Activated T-helper 17 cell treated with anti-CD3 and anti-CD28 coated beads, Interleukin-2, amount 50 U/mL, for 72 hours (primary cell): Measurements from ENCODE around the gene PLXNC1. TPM values are rescaled to one million over a fixed set of nuclear protein-coding genes. Genes with fewer than 3 reads are reported as not detected.

ENCODE experiments used
- ATAC-seq: fragments of 150-1000 bp; cut with Tn5 transposase; replicated peaks from 2 replicates; pipeline ENCODE4 v1.10.0; 2021; ENCODE audit warnings: mild to moderate bottlenecking, moderate library complexity
- H3K27ac Mint-ChIP-seq: one replicate; pipeline ENCODE4 v1.8.0; 2022; ENCODE audit warnings: mixed read lengths
- H3K27me3 Mint-ChIP-seq: one replicate; pipeline ENCODE4 v1.8.0; 2022; ENCODE audit warnings: mixed read lengths
- H3K36me3 Mint-ChIP-seq: one replicate; pipeline ENCODE4 v1.8.0; 2022; ENCODE audit warnings: low read depth, mild to moderate bottlenecking, mixed read lengths
- H3K4me1 Mint-ChIP-seq: one replicate; pipeline ENCODE4 v1.8.0; 2022; ENCODE audit warnings: mixed read lengths
- H3K4me3 Mint-ChIP-seq: one replicate; pipeline ENCODE4 v1.8.0; 2022; ENCODE audit warnings: mild to moderate bottlenecking, mixed read lengths
- H3K9me3 Mint-ChIP-seq: one replicate; pipeline ENCODE4 v1.8.0; 2022; ENCODE audit warnings: mixed read lengths
- total RNA-seq, 2 donors: library from RNA; stranded (reverse); gene quantifications; one replicate each; pipeline ENCODE4 v1.2.3, GENCODE V29; 2022

The PLXNC1 gene
- total RNA-seq, 2 donors from 2014 or later: 4.9 to 7.5 TPM

DNA sequence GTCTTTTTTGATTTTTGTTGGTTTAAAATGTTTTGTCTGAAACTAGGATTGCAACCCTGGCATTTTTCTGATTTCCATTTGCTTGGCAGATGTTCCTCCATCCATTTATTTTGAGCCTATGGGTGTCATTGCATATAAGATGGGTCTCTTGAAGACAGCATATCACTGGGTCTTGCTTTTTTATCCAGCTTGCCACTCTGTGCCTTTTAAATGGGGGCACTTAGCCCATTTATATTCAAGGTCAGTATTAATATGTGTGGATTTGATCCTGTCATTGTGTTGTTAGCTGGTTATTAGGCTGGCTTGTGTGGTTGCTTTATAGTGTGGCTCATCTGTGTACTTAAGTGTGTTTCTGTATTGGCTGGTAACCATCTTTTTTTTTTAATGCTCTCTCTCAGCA is 171.7 kb downstream of the PLXNC1 start:
- no peak overlapping the region for H3K27ac Mint-ChIP-seq
- H3K9me3 Mint-ChIP-seq: peaks cover 27% of the 10 kb centered on the region
- H3K4me3 Mint-ChIP-seq: no peak overlapping the region
- no peak for ATAC-seq
- no peaks in the 10 kb centered on the region for H3K4me1 Mint-ChIP-seq
- H3K36me3 Mint-ChIP-seq: peaks cover 53% of the 10 kb centered on the region
- H3K27me3 Mint-ChIP-seq: no peaks in the 10 kb centered on the region

DNA sequence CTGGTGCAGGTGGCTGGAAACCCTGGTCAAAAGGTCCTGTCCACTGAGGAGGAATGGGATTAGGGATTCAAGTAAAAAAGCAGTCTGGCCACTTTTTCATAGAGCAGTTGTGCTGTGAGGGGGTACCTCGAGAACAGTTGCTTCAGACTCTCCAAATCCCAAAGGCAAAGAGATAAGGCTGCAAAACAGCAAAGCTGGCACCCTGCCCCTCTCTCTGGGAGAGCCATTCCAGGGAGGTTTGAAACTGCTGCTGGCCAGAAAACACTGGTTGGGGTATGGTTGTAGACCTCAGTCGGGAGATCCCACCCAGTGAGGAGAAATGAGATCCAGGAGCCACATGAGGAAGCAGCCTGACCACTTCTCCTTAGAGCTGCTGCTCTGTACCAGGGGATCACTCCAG is 174.0 kb downstream of the PLXNC1 start:
- H3K27me3 Mint-ChIP-seq: no peaks in the 10 kb centered on the region
- H3K4me3 Mint-ChIP-seq: no peak overlapping the region
- H3K4me1 Mint-ChIP-seq: peaks cover 11% of the 10 kb centered on the region
- ATAC-seq: no peak
- H3K27ac Mint-ChIP-seq: no peak overlapping the region
- peaks cover 74% of the 10 kb centered on the region for H3K36me3 Mint-ChIP-seq
- H3K9me3 Mint-ChIP-seq: peaks cover 25% of the 10 kb centered on the region

DNA sequence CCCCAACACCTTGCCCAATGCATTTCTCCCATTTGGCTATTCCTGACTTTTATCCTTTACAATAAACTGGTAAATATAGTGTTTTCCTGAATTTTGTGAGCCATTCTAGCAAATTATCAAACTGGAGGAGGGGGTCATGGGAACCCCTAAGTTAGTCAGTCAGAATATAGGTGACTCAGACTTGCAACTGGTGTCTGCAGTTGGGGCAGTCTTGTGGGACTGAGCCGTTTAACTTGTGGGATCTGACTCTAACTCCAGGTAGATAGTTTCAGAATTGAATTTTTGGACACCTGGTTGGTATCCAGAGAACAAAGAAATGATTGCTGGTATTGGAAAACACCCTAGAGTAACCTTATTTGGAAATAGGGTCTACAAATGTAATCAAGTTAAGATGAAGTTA is 177.9 kb downstream of the PLXNC1 start:
- Mint-ChIP-seq H3K27ac (peak overlapping the region; percentile 74), H3K4me1 (peaks cover 21% of the 10 kb centered on the region), H3K4me3 (peak overlapping the region; percentile 20)

DNA sequence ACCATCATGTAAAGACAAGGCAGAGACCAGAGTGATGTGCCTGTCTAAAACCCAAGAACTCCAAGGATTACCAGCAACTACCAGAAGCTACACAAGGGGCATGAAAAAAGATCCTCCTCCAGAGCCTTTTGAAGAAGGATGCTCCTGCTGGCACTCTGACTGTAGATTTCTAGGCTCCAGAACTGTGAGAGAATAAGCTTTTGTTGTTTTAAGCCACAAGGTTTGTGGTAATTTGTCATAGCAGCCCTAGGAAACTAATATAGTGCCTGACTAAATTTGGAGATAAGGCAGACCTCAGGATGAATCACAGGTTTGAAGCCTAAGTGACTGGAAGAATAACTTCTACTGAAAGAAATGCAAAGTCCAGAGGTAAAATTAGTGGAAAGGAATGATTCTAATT is 178.3 kb downstream of the PLXNC1 start:
- Mint-ChIP-seq H3K36me3 (peaks cover 93% of the 10 kb centered on the region), H3K27ac (peak overlapping the region; percentile 74), H3K27me3 (no peaks in the 10 kb centered on the region), H3K4me1 (peaks cover 21% of the 10 kb centered on the region), H3K9me3 (no peaks in the 10 kb centered on the region), H3K4me3 (peak overlapping the region; percentile 20)
- ATAC-seq: peak; percentile 97

More for the DNA sequence above, 177.9 kb downstream of the PLXNC1 start:
- Mint-ChIP-seq H3K27me3 (no peaks in the 10 kb centered on the region), H3K9me3 (peaks cover 4% of the 10 kb centered on the region), H3K36me3 (peaks cover 93% of the 10 kb centered on the region)
- ATAC-seq: peak; percentile 53

DNA sequence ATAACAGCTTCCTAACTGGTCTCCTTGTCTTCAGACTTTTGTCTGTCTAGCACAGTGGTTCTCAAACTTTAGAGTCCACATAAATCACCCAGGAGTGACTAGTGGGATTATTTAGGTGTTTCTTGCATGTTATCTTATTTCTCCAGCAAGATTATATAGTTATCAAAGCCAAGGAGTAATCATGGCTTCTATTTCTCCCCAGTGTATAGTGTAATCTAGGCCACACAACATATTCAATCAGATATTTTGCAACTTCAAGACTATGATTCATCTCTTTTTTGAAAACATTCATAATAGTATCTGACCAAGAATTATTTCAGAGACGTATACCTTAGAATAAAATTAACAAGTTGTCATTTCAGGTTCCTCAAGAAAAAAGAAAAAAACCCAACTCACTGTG is 179.4 kb downstream of the PLXNC1 start:
- no peaks in the 10 kb centered on the region for H3K9me3 Mint-ChIP-seq
- H3K4me1 Mint-ChIP-seq: peaks cover 21% of the 10 kb centered on the region
- H3K4me3 Mint-ChIP-seq: peak overlapping the region; percentile 12
- peaks cover 86% of the 10 kb centered on the region for H3K36me3 Mint-ChIP-seq
- peak; percentile 25 for ATAC-seq
- H3K27me3 Mint-ChIP-seq: no peaks in the 10 kb centered on the region
- H3K27ac Mint-ChIP-seq: peak overlapping the region; percentile 55

DNA sequence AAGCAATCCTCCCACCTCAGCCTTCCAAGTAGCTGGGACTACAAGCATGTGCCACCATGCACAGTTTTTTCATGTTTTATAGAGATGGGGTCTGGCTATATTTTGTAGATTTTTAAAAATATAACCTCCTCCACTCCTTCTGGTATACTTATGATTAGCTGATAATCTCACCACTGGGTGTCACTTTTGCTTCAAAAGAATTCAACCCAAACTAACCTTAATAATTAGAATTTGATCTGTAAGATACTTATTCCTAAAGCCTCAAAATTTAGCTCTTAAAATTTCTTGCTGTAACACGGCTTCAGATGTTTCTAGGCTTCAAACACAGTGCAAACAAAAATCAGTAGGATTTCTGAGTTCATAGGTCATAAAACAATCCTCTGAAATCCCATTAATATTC is 181.0 kb downstream of the PLXNC1 start:
- H3K36me3 Mint-ChIP-seq: peaks cover 79% of the 10 kb centered on the region
- H3K4me3 Mint-ChIP-seq: no peak overlapping the region
- H3K27ac Mint-ChIP-seq: no peak overlapping the region
- ATAC-seq: no peak
- H3K4me1 Mint-ChIP-seq: peaks cover 21% of the 10 kb centered on the region
- H3K9me3 Mint-ChIP-seq: no peaks in the 10 kb centered on the region
- H3K27me3 Mint-ChIP-seq: no peaks in the 10 kb centered on the region

DNA sequence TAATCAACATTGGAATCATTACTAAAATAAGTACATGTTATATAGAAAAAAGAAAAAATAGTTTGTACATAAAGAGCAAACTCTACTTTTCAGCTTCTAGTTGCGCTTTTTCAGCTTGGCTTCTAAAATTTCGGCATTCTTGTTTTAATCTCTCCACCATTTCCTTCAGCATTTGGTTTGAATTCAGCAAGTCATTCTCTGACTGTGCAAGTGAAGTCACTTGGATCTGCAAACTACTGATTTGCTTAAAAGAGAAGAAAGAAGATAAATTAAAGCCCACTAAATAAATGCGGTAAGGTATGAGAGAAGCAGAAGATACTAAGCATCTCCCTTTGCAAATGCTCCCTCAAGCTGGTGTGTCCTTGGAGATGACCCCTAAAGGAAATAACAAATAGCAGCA is 185.0 kb downstream of the PLXNC1 start:
- no peaks in the 10 kb centered on the region for H3K9me3 Mint-ChIP-seq
- ATAC-seq: no peak
- no peaks in the 10 kb centered on the region for H3K4me1 Mint-ChIP-seq
- no peak overlapping the region for H3K4me3 Mint-ChIP-seq
- no peaks in the 10 kb centered on the region for H3K27me3 Mint-ChIP-seq
- peaks cover 40% of the 10 kb centered on the region for H3K36me3 Mint-ChIP-seq
- no peak overlapping the region for H3K27ac Mint-ChIP-seq

DNA sequence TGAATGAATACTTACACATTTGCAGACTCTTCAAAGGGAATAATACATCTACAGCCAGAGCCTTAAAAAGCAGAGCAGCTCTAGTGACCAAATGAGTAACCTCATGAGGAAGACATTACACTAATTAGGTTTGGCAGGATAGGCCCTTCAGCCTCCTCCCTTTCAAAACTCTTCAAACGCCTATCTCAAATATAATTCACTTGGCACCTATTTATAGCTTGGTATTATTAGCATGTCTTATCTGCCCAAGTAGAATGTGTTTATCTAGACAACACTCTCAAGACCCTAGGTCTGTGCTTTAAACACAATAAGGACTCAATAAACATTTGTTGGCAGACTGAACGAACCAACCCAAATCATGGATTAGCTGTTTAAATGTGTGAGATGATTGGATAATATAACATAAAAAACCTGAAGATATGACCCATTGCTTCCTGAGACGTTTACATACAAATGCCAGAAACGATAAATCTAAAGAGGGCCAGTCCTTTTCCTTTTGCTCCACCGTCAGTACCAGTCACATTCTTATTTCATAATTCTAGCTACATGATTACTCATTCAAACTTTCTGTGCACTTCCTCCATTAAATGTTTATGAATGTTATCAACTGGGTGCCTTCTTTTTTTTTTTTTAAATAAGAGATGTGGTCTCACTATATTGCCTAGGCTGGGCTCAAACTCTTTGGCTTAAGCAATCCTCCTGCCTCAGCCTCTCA is 188.0 kb downstream of the PLXNC1 start:
- no peaks in the 10 kb centered on the region for H3K9me3 Mint-ChIP-seq
- H3K36me3 Mint-ChIP-seq: peaks cover 13% of the 10 kb centered on the region
- no peaks in the 10 kb centered on the region for H3K27me3 Mint-ChIP-seq
- H3K4me1 Mint-ChIP-seq: no peaks in the 10 kb centered on the region
- no peak for ATAC-seq
- H3K4me3 Mint-ChIP-seq: no peak overlapping the region
- H3K27ac Mint-ChIP-seq: no peak overlapping the region

DNA sequence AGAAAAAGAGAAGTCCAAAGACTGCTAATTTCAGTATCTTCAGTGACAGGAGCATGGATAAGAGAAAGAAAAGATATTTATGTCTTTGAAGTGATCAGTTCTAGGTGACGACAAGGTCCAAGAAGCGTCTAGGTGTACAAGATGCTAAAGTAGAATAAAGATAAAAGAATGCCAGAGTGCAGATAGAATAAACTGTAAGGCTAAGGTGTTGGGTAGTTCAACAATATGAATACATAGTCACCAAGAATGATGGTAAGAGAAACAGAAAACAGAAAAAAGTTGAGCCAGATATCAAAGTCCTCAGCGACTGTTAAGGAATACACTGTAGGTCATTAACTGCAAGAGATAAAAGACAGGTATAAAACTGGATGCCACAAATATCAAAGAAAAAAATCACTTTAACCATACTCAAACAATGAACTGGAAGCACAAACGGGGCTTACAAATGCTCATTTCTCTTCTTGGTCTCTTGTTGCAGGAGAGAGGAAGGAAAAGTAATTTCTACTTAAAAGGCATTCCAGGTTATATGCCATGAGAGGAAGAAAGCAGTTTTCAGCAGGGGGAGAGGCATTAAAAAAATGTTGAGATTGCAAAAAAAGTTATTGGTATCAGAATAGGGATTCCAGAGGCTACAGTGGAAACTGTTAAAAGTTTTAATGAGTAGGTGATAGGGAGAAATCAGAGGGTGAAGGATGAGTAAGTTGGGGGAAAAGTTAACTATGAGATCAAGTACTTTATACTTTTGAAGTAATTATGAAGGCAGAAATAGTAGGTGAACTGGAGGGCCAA is 189.8 kb downstream of the PLXNC1 start:
- no peaks in the 10 kb centered on the region for H3K4me1 Mint-ChIP-seq
- no peaks in the 10 kb centered on the region for H3K27me3 Mint-ChIP-seq
- ATAC-seq: no peak
- H3K36me3 Mint-ChIP-seq: peaks cover 9% of the 10 kb centered on the region
- no peak overlapping the region for H3K4me3 Mint-ChIP-seq
- no peak overlapping the region for H3K27ac Mint-ChIP-seq
- H3K9me3 Mint-ChIP-seq: no peaks in the 10 kb centered on the region

DNA sequence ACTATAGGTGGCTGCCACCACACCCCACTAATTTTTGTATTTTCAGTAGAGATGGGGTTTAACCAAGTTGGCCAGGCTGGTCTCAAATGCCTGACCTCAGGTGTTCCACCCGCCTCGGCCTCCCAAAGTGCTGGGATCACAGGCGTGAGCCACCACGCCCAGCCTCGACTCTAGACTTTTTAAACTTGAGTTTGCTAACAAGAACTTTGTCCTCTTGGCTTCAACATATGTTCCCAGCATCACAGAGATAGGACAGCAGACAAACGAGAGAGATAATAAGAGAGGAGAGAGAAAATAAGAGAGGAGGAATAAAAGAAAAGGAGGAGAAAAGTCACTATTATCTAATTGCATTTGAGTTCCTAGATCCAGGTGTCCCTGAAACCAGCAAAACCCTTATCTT is 192.2 kb downstream of the PLXNC1 start:
- Mint-ChIP-seq H3K36me3 (peaks cover 16% of the 10 kb centered on the region), H3K27me3 (no peaks in the 10 kb centered on the region), H3K9me3 (no peaks in the 10 kb centered on the region), H3K27ac (no peak overlapping the region), H3K4me3 (no peak overlapping the region), H3K4me1 (no peaks in the 10 kb centered on the region)
- ATAC-seq: no peak

DNA sequence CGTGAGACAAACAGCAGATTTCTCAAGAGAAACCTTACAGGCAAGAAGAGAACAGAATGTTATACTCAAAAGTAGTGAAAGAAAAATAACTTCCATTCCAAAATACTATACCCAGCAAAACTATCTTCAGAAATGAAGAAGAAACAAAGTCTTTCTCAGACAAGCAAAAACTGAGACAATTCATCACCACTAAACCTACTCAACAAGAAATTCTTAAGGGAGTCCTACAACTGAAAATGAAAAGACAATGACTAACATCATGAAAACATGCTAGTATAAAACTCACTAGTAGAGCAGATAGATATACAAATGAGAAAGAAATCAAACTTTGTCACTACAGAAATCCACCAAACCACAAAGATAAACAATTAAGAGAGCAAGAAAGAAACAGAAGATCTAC is 204.8 kb downstream of the PLXNC1 start:
- Mint-ChIP-seq H3K36me3 (peaks cover 79% of the 10 kb centered on the region), H3K4me3 (no peak overlapping the region), H3K9me3 (peaks cover 24% of the 10 kb centered on the region), H3K27ac (no peak overlapping the region), H3K4me1 (no peaks in the 10 kb centered on the region), H3K27me3 (no peaks in the 10 kb centered on the region)
- peak; percentile 81 for ATAC-seq
